H7 (cell line): Measurements from ENCODE around the gene ARFRP1. TPM values are rescaled to one million over a fixed set of nuclear protein-coding genes. Genes with fewer than 3 reads are reported as not detected.
"Not testable (repeated sequence)": the region's sequence is repeated elsewhere in the genome, so short reads cannot be mapped to it uniquely, and the experiment has no call there.

Experiments used
- DNase-seq: peaks from one replicate; pipeline ENCODE4 v3.0.0; 2012
- H3K27me3 ChIP-seq: 2 replicates; pipeline ENCODE4 v1.6.0; 2011; ENCODE audit warnings: mild to moderate bottlenecking, low read length; ENCODE audit not compliant: control insufficient read depth, insufficient read depth
- H3K36me3 ChIP-seq: replicated peaks from 2 replicates; pipeline ENCODE4 v1.5.1; 2011; ENCODE audit warnings: low read length; ENCODE audit not compliant: control insufficient read depth, insufficient read depth
- H3K4me3 ChIP-seq: 2 replicates; pipeline ENCODE4 v1.5.1; 2011; ENCODE audit warnings: low read depth, mild to moderate bottlenecking, control low read depth, low read length, moderate library complexity; ENCODE audit not compliant: insufficient read depth
- total RNA-seq: library from RNA; depleted of rRNA; stranded (reverse); fragments of >200 nt; shearing (Covaris generic); gene quantifications from 2 replicates; pipeline ENCODE4 v1.2.3, GENCODE V29; 2014; rRNA removed

The ARFRP1 gene
- total RNA-seq, 1 experiment from 2014 or later, result 26.2 TPM

DNA sequence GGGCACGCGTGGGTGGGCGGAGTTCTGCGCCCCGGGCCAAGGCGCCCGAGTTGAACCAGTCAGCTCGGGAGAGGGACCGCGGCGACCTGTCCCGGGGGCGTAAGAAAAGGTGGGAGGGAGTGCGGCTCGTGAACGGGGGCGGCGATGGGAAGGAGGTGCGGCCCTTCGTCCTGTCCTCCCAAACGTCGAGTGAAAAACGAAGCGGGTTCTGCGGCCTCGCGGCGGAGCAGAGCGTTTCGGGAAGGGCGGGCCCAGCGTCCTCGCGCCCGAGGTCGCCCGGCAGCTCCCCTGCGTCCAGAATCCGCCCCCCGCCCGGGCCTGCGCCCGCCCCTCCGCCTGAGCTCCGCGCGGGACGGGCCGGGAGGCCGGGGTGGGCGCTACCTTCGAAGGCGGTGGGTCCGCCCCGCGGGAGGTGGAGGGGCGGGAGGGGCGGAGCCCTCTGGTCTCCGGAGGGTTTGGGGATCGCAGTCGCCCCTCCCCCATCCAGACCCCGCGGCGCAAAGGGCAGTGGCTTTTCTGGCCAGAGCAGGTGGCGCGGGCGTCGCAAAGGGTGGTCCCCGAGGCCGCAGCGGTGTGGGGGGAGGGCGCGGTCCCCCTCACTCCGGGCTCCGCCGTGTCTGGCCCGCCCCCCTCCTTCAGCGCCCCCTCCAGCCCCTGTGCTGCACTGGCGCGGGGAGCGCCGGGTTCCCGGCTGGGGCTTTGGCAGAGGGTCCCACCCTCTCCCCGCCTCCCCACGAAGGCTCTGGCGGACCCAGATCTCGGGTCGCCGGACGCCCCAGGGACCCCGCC is 55.4 kb downstream of the ARFRP1 start:
- peak; percentile 87 for DNase-seq
- Histone ChIP-seq H3K36me3 (no peaks in the 10 kb centered on the region), H3K27me3 (peaks cover 12% of the 10 kb centered on the region), H3K4me3 (peak overlapping the region; percentile 56)

GRCh38 chr20:63651942-63652191 is 55.9 kb downstream of the ARFRP1 start:
- Histone ChIP-seq H3K36me3 (no peaks in the 10 kb centered on the region), H3K27me3 (peaks cover 12% of the 10 kb centered on the region), H3K4me3 (peak overlapping the region; percentile 56)
- peak; percentile 68 for DNase-seq

DNA sequence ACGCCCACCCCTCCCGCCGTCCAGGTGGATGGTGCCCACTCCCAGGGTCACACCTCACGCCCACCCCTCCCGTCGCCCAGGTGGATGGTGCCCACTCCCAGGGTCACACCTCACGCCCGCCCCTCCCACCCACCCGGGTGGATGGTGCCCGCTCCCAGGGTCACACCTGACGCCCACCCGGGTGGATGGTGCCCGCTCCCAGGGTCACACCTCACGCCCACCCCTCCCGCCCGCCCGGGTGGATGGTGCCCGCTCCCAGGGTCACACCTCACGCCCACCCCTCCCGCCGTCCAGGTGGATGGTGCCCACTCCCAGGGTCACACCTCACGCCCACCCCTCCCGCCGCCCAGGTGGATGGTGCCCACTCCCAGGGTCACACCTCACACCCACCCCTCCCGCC is 57.3 kb downstream of the ARFRP1 start:
- not testable (repeated sequence) for H3K4me3 ChIP-seq, H3K36me3 ChIP-seq, DNase-seq
- H3K27me3 ChIP-seq, result peaks cover 12% of the 10 kb centered on the region

GRCh38 chr20:63648895-63649589 is 58.7 kb downstream of the ARFRP1 start:
- H3K36me3 ChIP-seq, result no peaks in the 10 kb centered on the region
- peaks cover 12% of the 10 kb centered on the region for H3K27me3 ChIP-seq
- no peak for DNase-seq
- no peak overlapping the region for H3K4me3 ChIP-seq

Other genes starting within 250 kb of the ARFRP1 start
- 92.6 and 129 TPM in 2 replicates for gene KCNQ2, start 235.3 kb downstream of the ARFRP1 start, total RNA-seq
- 30.7 and 37.1 TPM in 2 replicates for gene EEF1A2, start 208.9 kb downstream of the ARFRP1 start, total RNA-seq
- gene PPDPF, start 187.2 kb downstream of the ARFRP1 start, total RNA-seq, result 79.7 and 94.2 TPM in 2 replicates
- gene PTK6, start 170.6 kb downstream of the ARFRP1 start, total RNA-seq, result 0.14 and 0.30 TPM in 2 replicates
- 0.21 and 0.33 TPM in 2 replicates for gene SRMS, start 160.2 kb downstream of the ARFRP1 start, total RNA-seq
- 6.4 and 8.0 TPM in 2 replicates for gene FNDC11, start 153.8 kb downstream of the ARFRP1 start, total RNA-seq
- 20.1 and 27.5 TPM in 2 replicates for gene HELZ2, start 133.7 kb downstream of the ARFRP1 start, total RNA-seq
- 17.0 and 21.4 TPM in 2 replicates for gene GMEB2, start 80.9 kb downstream of the ARFRP1 start, total RNA-seq
- gene STMN3, start 54.6 kb downstream of the ARFRP1 start, total RNA-seq, result 24.9 and 32.7 TPM in 2 replicates
- gene RTEL1, start 49.7 kb downstream of the ARFRP1 start, total RNA-seq, result 15.1 and 22.4 TPM in 2 replicates
- not detected in 2 replicates for gene TNFRSF6B, start 11.3 kb downstream of the ARFRP1 start, total RNA-seq
- 32.6 and 52.0 TPM in 2 replicates for gene ZGPAT, start 63 bp upstream of the ARFRP1 start, total RNA-seq
- gene LIME1, start 28.7 kb upstream of the ARFRP1 start, total RNA-seq, result 7.7 and 10.5 TPM in 2 replicates
- 38.3 and 62.2 TPM in 2 replicates for gene SLC2A4RG, start 31.8 kb upstream of the ARFRP1 start, total RNA-seq
- 13.5 and 20.0 TPM in 2 replicates for gene ZBTB46, start 123.3 kb upstream of the ARFRP1 start, total RNA-seq
- gene ABHD16B, start 153.5 kb upstream of the ARFRP1 start, total RNA-seq, result not detected in 2 replicates
- gene TPD52L2, start 157.3 kb upstream of the ARFRP1 start, total RNA-seq, result 76.0 and 79.3 TPM in 2 replicates
- 29.2 and 30.8 TPM in 2 replicates for gene DNAJC5, start 187.2 kb upstream of the ARFRP1 start, total RNA-seq
- gene UCKL1, start 248.4 kb upstream of the ARFRP1 start, total RNA-seq, result 21.8 and 26.6 TPM in 2 replicates